ENCODE measurements around the gene CDH5.
"Not testable (repeated sequence)": the region's sequence is repeated elsewhere in the genome, so short reads cannot be mapped to it uniquely, and the experiment has no call there.

CDH5 gene

GRCh38 chr16:66326991-66327513, 39.4 kb upstream of the CDH5 start:
- no peak overlapping the region for H3K27ac ChIP-seq
- TF ChIP-seq CTCF (conservative IDR thresholded peaks at IDR 0.05): no peak

- no peak for TF ChIP-seq CTCF (conservative IDR thresholded peaks at IDR 0.05)
- H3K27ac ChIP-seq: no peak overlapping the region
Observed at GRCh38 chr16:66328282-66328681, 38.2 kb upstream of the CDH5 start.

- H3K27ac ChIP-seq: not testable (repeated sequence)
Observed at GRCh38 chr16:66331464-66331863, 35.0 kb upstream of the CDH5 start.

GRCh38 chr16:66332634-66333610, 33.6 kb upstream of the CDH5 start:
- TF ChIP-seq CTCF (conservative IDR thresholded peaks at IDR 0.05): no peak

GRCh38 chr16:66334853-66335574, 31.5 kb upstream of the CDH5 start:
- no peak for TF ChIP-seq CTCF (conservative IDR thresholded peaks at IDR 0.05)
- H3K27ac ChIP-seq: no peak overlapping the region

More at GRCh38 chr16:66332634-66333610, 33.6 kb upstream of the CDH5 start:
- H3K27ac ChIP-seq: no peak overlapping the region

- no peak overlapping the region for H3K27ac ChIP-seq
- TF ChIP-seq CTCF (conservative IDR thresholded peaks at IDR 0.05): no peak
Observed at GRCh38 chr16:66335704-66336329, 30.7 kb upstream of the CDH5 start.

- H3K27ac ChIP-seq: no peak overlapping the region
- no peak for TF ChIP-seq CTCF (conservative IDR thresholded peaks at IDR 0.05)
Observed at GRCh38 chr16:66337463-66338188, 28.9 kb upstream of the CDH5 start.

All from VCaP (cell line).